SKM-1 treated with dmso at 0.1 percent for 144 hours (cell line): ENCODE data around the gene FYCO1.
A peak's percentile ranks its signal among the peaks of the same experiment; 100 is the strongest.

Experiments used
- DNase-seq: peaks from one replicate; lab custom pipeline; 2025; ENCODE audit not compliant: unreplicated experiment; lab: John Stamatoyannopoulos, UW

The FYCO1 gene

DNA sequence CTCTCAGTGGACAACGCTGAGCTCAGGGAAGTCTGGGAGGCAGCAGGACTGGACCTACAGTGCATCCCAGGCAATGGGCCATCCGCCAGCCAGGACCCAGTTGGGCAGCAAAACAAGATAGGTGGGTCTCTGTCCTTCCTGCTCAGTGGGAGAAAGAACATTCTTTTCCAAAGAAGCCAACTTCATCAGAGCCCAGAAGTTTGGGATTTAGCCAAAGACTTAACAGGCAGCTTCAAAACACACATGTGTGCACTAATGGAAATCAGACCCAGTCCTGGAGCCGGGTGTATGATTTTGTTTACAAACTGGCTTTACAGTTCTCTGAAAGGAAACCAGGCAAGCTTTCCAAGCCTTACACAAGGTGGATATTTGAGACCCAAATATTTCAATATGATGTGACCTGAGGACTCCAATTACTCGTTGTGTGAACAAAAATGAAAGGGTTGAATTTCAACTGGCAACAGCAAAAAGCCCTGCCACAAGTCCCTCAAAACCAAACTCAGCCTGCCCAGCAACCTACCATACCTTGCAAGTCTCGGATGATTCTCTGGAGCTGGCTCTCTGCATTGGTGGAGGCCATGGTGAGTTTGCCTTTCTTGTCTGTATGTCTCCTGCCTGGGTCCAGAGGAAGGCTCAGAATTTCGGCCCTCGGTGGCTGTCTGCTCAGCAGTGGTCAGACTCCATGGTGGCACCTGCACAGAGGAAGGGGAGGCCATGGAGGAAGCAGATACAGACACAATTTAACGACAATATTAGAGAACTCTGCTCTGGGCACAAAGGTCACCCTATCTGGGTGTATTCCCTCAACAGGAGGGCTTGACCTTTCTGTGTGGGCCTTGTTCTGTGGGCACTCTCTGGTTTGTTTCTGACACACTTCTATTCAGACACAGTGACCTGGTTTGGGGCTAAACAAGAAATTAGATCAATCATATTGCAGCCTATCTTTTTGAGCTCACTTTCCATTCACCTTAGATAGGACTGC, 11.0 kb downstream of the FYCO1 start:
- no peak for DNase-seq

DNA sequence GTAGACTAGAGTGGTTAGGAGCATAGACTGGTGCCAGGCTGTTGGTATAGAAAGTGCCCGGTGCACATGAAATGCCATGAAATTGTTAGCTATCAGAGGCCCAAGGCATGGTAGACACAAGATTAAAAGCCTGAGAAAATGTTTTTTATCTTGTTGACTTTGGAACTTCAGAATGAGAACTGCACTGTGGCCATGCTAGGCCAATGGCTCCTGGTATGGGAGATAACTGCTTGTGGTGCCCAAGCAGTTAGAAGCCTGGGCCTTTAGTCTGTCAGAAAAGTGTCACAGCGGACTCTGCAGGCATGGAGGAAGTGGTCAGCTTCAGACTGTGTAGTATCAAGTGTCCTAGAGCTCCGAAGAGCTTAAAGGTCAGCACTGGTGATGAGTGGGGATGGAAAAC, 11.9 kb downstream of the FYCO1 start:
- no peak for DNase-seq

DNA sequence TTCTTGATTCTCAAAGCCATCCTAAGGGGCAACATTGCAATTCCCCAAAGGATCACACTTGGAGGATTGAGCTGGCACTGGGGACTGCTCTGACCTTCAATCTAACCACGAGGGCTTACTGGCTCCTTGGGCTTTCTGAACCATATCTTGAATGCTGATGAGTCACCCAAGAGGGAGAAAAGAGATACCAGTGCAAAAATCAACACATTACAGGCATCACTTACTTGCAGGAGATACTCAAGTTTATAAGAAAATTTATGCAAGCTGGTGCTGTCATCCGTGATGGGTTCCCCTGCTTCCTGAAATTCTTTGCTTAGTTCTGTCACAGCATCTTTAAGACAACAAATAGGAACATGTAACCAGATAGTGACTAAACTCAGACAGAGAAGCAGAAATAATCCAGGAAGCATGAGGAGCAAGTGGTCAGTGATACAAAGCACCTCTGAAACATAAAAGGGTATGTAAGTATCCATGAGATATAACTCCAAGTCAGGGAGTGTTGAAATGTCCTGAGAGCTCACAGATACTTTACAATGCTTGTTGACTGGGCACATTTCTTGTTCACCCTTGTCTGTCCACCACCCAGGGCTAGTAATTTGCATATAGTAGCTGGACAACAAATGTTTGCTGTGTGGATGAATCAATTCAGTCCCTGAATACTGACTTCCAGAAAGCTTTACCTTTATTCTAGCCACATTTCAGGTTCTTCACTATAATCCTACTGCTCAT, 14.1 kb downstream of the FYCO1 start:
- DNase-seq = no peak

DNA sequence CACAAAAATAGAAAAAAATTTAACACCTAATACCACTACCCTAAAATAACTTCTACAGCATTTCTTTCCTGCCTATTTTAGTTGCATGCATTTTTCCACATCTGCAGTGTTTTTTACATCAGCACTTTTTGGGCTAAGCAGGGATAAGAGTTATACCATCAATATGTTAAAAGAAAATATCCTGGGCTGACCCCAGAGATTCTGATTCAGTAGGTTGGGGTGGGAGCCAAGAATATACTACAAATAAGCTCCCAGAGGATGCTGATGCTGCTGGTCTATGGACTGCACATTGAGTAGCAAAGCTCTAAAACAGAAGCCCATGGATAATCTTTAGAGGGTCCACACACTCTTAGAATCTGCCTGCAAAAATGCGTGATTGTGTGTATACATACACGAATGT, 14.8 kb downstream of the FYCO1 start:
- DNase-seq = no peak

DNA sequence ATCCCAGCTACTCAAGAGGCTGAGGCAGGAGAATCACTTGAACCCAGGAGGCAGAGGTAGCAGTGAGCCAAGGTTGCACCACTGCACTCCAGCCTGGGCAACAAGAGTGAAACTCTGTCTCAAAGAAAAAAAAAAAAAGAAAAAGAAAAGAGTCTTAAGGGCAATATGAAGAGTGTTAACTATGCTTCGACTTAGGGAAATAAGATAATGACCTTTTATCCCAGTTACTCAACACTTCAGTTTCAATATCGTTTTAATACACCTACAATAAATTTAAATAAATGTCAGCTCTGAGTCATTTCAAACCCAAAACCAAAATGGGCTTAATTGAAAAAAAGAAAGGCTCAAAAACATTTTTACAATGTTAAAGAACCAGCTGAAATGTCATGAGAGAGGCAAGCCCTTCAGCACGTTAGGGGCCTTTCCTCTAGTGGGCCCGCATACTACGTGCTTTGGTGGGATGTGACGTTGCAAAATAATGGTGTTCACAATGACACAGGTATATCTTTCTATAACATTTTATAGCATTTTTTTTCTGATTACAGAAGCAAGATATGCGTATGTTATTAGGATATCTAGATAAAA, 15.3 kb downstream of the FYCO1 start:
- no peak for DNase-seq

DNA sequence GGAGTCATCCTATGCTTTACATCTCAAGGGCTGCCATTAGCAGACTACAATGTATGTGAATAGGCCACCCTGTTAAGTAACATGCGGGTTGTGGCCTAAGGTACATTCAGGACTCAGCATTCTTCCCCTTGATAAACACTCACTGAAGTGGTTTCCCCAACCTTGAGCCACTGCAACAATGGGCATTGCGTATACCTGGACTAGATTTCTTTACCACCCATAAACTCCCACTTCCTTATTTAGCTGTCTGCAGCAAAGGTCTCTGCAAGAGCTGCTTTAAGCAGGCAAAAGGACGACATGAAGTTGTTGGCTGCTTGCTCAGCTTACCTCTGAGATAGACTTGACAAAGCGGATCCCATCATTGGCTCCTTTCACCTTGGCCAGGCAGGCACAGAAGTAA, 16.2 kb downstream of the FYCO1 start:
- peak; percentile 78 for DNase-seq

DNA sequence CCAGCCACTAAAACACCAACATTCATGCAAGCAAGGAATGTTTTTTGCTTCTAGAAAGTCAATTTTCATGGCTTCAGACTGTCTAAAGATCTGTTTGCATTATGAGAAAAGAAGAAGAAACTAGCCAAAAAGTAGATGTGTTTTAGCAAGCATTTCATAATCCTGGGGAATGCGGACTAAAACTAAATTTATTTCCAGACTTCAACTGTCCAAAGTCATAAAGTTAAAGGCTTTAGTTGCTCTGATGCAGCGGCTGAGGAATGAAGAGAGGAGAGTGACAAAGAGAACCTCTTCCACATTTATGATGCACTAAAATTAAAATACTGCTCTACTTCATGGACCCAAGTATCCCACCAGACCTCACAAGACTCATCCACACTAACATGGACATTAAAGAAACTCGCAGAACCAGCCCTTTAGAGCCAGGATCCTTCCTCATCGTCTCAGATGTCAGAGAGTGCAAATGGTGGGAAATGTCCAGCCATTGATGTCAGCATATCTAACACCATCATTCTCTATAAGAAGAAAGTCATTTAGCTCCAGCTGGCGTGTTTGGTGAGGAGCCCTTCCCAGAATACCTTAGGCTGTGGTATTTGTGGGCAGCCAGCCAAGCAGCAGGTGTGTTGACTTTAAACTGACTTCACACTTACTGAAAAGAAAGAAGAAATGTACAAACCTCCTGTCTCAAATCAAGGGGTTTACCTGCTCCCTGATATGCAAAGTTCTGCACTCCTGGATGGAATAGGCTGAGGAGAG, 17.4 kb downstream of the FYCO1 start:
- no peak for DNase-seq

DNA sequence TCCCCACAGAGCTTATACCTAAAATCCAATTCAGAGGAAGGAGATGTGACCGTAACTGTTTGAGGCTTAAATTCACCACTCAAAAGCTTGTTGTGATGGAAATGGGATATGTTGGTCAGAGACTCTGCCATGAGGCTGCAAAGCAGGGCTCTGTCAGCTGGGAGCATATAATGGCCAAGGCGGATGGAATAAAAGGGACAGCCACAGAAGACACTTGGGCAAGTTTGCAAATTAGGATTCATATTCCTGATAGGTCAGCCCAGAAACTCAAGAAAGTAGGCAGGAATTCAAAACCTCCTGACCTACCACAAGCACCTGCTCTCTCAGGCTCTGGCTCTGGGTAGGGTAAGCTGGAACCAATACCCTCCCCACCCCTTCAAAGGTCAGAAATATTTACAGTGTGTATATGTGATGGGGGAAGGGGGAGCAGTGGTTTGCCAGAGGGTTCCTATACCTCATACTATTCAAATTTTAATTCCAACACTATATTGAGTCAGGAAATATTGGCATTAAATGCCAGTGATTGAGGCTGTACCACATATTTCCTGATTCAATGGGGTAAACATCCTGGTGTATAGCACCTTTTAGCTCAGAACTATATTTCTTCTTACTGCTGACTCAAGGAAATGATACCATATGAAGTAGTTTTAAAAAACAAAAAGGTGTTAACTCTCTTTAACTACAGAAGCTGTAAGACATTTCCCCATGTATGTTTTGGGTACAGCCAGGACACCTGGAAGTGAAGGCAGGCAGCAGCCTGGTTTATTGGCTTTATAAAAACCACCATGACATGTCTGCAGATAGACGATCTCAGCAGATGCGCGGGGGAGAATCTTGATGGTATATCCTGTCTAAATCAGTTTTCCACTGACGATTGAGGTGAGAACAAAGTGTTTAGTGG, 19.2 kb downstream of the FYCO1 start:
- DNase-seq = no peak

DNA sequence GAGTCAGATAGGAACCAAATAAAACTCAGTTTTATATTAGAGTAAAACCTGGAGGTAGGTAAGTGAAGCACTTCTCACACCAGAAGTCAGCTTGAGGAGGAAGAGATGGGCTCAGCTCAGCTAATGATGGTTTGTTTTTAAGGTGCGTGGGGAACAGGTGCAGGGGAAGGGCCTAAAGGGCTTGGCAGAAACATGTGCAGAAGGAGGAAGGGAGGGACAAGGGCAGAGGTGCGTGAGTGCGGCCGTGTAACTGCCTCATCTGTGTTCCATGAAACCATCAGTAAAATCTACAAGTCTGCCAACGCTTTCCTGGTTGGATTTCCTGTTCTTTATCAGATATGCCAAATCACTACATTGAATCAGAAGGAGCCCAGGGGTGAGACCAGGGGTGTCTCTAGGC, 19.9 kb downstream of the FYCO1 start:
- no peak for DNase-seq

DNA sequence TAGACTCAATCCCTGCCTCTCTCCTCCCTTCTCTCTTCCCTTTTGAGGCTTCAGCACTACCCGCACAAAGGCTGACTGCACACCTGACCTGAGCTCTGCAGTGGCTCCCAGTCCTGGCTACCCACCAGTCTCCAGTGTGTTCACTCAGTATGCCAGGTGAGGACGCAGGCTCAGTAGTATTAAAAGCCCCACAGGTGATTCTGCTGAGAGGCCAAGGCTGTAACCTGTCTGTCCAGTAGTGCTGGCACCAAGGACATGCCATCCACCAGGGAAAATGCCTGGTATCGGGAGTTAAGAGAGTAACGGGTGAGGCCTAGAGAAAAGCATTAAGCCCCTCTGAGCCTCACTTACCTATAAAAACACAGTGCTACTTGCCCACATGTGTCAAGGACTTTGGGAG, 20.9 kb downstream of the FYCO1 start:
- no peak for DNase-seq

DNA sequence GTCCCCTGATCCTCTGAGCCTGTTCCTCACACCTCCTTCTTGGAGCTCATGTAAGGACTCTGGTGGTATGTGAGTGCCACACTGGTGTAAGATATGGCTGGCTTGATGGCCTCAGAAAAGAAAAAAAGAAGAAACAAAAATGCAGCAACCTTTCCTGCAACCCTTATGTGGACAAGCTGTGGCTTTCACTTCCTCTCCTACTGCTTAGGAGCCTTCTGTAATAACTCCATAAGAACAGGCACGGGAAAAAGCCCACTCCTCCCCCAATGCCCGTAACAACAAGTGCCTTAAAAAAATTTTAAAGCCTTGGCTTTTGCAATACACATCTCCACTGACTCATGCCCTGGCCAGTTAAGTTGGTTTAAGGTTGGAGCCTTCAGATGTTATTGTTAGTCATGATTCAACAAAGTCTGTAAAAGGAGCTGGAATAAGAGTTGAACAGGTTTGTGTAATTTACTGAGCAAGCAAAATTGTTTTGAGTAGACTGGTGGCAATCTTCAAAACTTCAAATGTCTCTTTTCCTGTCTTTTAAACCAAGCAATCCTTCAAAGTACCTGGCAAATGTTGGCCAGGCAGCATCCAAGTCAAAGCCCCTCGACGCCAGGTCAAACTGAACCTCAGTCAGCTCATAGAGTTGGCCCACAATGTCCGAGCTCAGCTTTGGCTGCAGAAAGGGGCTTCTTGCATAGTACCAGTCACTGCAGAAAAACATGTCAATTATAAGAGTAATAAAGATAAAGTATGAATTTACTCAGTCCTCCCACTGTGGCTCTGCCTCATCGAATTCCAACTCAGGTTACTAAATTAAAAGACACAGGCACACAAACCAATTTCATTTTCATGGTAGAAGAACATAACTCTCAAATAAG, 22.9 kb downstream of the FYCO1 start:
- peak; percentile 97 for DNase-seq

DNA sequence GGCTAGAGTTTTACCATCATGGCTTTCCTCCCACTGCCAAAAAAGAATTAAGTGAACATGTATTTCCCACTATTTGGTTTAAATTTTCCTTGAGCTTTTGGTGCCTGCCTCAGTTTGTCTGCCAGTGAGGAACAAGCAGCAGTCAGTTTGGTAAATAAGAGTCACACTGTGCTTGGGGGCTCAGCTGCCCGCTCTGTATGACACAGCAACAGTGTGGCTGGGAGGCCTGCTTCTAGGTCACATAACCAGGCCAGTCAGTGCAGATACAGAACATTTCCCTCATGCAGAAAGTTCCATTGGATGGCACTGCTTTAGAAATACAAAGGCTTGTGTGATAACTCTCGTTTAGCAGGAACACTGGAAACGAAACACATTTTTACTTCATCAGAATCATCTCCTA, 25.7 kb downstream of the FYCO1 start:
- no peak for DNase-seq

DNA sequence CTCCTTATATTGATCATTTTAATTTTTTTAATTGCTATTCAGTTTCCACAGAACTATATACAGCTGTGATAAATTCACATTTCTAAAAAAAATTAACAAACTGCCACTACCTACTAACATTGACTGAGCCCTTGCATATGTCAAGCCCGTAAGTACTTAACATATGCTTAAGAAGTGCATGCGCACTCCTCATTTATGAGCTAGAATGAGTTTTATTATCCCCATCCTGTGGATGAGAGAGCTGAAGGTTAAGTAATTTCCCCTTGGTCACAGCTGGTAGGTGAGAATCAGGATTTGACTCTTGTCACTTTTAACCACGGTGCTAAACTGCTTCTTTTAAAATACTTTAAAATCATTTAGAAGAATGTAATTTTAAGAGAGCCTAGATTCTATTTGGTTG, 26.5 kb downstream of the FYCO1 start:
- DNase-seq = no peak

DNA sequence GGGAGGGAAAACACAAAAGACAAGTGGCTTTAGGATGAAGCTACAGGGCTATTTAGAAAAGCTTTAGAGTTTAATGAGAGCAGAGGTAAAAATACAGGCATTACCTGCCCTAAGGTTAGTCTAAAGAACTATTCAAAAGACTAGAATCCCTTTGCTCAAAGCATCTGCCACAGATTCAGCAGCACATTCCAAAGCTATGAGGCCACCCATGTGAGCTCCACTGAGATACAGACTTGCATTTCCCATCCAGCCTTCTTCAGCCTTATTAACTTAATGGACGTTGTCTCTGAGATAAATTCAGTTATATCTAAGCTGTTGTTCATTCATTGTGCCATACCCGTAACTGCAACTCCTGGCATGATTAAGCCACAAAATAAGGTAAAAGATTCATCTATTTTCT, 26.9 kb downstream of the FYCO1 start:
- DNase-seq = no peak

DNA sequence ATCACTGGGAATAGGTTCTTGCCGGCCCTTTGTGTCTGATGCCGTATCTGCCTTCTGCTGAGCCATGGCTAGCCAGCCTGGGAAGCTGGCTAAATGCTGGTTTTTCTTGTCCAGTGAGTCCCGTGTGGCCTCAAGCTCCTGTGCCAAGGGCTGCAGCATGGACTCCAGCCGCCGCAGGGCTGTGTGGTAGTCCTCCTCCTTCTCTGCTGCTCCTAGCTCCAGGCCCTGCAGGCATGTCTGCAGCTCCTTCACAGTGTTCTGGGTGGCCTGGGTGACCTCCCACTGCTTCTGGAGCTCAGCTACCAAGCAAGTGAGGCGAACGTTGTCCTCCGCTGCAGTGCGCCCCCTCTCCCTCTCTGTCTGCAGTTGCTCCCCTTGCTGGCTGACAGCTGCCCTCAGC, 27.5 kb downstream of the FYCO1 start:
- no peak for DNase-seq

DNA sequence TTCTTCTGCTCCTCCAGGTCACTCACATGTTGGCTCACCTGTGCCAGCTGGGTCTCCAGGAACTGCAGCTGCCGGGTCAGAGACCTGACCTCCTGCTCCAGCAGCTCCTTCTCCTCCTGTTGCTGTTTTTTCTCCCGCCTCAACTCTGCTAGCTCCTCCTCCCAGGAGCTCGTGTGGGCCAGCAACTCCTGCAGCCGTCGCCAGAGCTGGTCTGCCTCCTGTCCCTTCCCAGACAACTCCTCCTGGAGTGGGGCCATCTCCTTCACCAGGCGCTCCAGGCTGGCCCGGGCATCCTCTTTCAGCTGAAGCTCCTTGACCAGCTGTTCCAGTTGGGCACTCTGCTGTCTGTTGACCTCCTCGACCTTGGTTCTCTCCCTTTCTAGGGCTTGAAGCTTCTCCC, 27.9 kb downstream of the FYCO1 start:
- DNase-seq = no peak

DNA sequence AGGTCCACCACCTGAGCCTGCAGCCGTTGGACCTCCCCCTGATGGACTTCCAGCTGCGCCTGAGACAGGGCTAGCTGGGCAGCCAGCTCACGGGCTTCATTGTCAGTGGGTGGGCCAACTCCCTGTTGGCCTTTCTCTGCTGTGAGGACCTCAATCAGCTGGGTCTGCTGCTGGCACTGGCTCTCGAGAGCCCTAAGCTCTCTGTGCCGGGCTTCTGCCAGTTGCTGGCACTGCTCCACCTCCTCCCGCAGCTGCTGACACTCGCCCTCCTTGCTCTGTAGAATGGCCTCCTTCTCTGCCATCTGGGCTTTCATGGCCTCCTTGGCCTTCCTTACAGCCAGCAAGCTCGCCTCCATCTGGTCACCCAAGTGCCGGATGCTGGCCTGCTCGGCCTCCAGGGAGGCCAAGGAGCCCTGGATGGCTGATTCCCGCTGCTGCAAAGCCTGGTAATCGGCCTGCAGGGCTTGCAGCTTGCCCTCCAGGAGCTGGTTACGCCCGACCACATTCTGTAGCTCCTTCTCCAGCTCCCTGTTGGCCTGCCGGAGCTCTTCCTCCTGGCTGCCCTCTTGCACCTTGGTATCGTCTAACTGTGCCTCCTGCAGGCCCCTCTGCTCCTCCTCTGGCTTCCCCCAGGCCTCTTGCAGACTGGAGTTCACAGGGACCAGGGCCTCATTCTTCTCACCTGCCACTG, 28.5 kb downstream of the FYCO1 start:
- DNase-seq = no peak

DNA sequence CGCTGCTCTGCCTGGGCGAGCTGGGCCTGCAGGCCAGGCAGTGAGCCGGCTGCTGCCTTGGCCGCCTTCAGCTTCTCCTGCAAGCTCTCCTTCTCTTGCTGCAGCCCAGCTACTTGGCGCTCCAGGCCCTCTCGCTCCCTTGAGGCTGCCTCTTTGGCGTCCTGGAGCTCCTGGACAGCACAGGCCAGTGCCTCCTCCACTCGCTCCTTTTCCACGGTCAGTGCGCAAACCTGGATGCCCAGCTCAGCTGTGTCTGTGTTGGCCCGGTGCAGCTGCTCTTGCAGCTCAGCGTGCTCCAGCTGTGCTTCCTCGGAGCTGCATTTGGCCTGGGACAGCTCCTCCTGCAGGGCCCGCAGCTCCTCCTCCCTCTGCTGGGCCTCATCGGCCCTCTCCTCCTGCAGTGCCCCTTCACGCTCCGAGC, 29.2 kb downstream of the FYCO1 start:
- no peak for DNase-seq

DNA sequence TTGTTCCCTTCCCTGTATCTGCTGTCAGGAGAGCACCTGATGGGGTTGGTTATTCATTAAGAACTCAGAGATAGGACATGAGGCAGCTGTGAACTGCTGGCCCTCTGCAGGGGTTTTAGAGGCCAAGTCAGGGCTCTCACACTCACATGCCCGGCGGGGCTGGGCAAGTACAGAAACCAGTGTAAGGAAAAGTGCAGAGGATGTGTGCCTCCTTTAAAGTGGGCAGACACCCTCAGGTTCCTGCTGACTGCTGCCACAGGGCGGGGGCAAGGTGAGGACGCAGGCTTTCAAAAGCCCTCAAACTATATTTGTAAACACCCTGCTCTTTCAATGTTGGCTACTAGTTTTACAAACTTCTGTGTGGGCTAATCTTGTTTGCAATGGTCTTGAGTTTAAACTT, 30.0 kb downstream of the FYCO1 start:
- no peak for DNase-seq
